GM12873 (cell line): ENCODE data around the gene MIB1.

ENCODE experiments used
- TF ChIP-seq, protein P1 (sequence below): IDR thresholded peaks from 2 replicates; pipeline ENCODE4 v1.5.1; 2012; ENCODE audit warnings: low read depth, mild to moderate bottlenecking, moderate library complexity, low read length, control low read depth; ENCODE audit not compliant: insufficient read depth; ENCODE audit errors: missing control alignments

MIB1 gene

DNA sequence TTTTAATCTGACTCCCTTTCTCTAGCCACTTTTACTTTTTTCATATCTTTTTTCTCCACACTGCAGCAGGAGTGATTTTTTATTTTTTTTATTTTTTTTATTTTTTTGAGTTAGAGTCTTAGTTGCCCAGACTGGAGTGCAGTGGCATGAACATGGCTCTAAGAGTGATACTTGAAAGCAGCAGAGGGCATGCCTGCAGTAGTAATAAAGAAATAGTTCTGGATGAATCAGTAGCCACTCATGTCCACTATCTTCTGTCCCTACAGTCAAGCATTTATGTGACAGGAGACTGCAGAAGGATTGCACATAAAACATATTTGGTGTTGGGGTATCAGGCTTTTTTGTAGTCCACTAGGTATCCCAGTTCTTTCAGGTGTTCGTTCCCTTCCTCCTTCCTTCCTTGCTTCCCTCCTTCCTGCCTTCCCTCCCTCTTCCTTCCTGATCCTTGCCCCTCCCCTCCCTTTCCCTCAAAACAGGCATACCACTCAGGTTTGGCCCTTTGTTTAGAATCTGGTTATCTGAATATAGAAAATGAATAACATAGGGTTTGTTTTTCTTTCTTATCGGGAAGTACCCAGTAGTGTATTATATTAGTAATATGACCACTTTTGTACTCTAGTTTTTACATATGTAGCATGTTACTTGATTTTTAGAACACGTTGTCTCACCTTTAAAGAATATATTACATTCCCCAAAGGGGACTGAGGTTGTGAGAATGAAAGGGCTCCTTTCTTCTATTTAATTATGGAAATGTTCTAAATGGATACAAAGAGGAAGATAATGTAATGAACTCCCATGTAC is 23.5 kb downstream of the MIB1 start:
- TF ChIP-seq, protein P1, sequence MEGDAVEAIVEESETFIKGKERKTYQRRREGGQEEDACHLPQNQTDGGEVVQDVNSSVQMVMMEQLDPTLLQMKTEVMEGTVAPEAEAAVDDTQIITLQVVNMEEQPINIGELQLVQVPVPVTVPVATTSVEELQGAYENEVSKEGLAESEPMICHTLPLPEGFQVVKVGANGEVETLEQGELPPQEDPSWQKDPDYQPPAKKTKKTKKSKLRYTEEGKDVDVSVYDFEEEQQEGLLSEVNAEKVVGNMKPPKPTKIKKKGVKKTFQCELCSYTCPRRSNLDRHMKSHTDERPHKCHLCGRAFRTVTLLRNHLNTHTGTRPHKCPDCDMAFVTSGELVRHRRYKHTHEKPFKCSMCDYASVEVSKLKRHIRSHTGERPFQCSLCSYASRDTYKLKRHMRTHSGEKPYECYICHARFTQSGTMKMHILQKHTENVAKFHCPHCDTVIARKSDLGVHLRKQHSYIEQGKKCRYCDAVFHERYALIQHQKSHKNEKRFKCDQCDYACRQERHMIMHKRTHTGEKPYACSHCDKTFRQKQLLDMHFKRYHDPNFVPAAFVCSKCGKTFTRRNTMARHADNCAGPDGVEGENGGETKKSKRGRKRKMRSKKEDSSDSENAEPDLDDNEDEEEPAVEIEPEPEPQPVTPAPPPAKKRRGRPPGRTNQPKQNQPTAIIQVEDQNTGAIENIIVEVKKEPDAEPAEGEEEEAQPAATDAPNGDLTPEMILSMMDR: no peak

DNA sequence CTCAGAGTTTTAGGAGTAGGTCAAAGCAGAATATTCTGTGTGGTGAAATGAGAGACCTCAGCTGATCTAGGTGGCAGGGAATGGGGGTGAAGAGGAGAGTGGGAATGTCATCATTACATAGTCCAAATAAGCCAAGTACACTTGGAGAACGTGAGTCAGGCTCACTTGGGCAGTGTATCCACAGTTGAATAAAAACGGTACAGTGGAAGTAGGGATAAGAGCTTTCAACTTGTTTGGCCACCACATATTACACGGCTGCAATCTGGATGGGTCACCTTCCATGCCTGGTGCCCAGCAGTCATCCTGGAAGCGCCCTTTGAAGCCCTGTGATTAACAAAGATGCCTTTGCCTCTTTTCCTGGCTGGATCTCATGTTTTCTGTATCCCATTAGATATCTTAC is 28.6 kb downstream of the MIB1 start:
- TF ChIP-seq, protein P1: no peak

DNA sequence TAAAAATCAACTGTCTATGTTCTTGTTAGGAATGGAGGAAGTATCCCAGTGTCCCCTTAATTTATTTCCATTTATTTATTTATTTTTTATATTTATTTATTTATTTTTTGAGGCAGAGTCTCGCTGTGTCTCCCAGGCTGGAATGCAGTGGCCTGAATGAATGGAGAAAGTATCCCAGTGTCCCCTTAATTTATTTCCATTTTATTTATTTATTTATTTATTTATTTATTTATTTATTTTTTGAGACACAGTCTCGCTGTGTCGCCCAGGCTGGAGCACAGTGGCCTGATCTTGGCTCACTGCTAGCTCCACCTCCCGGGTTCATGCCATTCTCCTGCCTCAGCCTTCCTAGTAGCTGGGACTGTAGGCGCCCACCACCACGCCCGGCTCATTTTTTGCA is 34.1 kb downstream of the MIB1 start:
- TF ChIP-seq, protein P1: no peak

DNA sequence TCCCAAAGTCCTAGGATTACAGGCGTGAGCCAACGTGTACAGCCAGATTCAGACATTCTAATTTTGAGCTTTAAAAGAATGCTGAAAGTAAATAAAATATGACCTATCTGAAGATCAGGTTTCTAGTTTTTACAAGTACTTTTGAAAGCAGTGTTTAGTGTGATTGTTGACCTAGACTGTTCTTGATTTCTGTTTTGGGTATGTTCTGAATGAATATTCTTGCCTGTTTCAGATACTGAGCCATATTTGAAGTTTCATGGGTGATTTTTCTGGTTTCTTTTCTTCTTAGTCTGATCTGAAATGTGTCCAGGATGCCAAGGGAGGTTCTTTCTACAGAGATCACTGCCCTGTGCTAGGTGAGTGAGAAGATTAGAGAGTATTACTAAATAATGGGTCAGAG is 37.2 kb downstream of the MIB1 start:
- TF ChIP-seq, protein P1: no peak

DNA sequence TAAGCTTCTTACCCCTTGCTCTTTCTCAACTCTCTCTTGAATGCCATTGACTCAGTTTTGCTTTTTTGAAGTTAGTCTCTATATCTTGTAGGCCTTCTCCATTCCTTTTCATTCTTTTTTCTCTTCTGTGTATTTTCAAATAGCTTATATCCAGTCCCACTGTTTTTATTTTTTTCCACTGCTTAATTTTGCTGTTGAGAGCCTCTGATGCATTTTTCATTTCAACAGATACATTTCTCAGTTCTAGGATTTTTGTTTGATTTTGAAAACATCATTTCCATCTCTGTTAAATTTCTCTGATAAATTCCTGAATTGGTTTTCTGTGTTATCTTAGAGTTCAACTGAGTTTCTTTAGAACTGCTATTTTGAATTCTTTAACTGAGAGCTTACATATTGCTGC is 45.9 kb downstream of the MIB1 start:
- TF ChIP-seq, protein P1: no peak

DNA sequence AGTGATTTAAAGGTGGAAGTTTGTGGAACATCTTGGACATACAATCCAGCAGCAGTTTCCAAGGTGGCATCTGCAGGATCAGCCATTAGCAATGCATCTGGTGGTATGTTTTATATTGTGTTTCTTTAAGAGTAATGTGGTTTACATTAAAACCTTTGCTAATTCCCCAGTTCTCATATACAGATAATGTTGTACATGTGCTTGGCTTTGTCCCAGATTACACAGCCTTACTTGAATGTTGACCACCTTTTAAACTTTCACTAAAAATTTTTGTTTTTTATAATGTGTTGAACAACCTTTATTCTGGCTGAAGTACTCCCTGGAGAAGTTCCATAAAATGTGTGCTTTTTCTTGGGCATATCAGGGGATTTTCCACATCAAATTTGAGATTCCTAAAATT is 57.5 kb downstream of the MIB1 start:
- TF ChIP-seq, protein P1: no peak

DNA sequence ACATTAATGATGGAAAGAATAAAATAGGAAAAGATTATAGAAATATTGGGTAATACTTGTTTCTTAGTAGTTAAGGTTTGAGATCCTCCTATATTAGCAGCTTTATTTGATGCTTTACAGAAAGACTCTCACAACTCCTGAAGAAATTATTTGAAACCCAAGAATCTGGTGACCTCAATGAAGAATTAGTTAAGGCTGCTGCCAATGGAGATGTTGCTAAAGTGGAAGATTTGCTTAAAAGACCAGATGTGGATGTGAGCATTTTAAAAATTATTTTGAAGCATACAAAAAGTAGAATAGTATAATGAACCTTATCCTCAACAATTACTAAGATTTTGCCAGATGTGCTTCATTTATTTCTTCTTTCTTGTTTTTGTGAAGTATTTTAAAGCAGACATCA is 59.1 kb downstream of the MIB1 start:
- TF ChIP-seq, protein P1: no peak
